SK-N-MC (cell line): ENCODE results near the gene DEDD.
A peak's percentile ranks its signal among the peaks of the same experiment; 100 is the strongest.
"Not testable (repeated sequence)": the region's sequence is repeated elsewhere in the genome, so short reads cannot be mapped to it uniquely, and the experiment has no call there.

Experiments
- DNase-seq: peaks from one replicate; pipeline ENCODE4 v3.0.0-alpha.2; 2011; ENCODE audit warnings: low read depth, low spot score
- H3K27ac ChIP-seq: fragments of 200-600 bp; sonication (generic); 2 replicates; pipeline ENCODE4 v1.5.1; 2016; ENCODE audit warnings: mixed run types
- H3K36me3 ChIP-seq: fragments of 200-600 bp; sonication (generic); 2 replicates; pipeline ENCODE4 v1.6.1; 2017; ENCODE audit warnings: antibody characterized with exemption, low read length, mixed read lengths; ENCODE audit not compliant: insufficient read depth
- H3K4me3 ChIP-seq: fragments of 200-600 bp; sonication (generic); 2 replicates; pipeline ENCODE4 v1.5.1; 2016
- H3K9ac ChIP-seq: fragments of 200-600 bp; sonication (generic); 2 replicates; pipeline ENCODE4 v1.8.0; 2017; ENCODE audit warnings: mixed run types, mixed read lengths; ENCODE audit not compliant: insufficient read length
- H3K9me3 ChIP-seq: fragments of 200-600 bp; sonication (generic); 2 replicates; pipeline ENCODE4 v1.6.1; 2017; ENCODE audit warnings: low read depth, mild to moderate bottlenecking, antibody characterized with exemption, low read length, moderate library complexity, mixed read lengths
- EZH2 ChIP-seq: fragments of 200-600 bp; sonication (generic); IDR thresholded peaks from one replicate; pipeline ENCODE4 v1.6.1; 2017; ENCODE audit warnings: antibody characterized with exemption
- FOXP2 ChIP-seq: optimal IDR thresholded peaks from 2 replicates; pipeline ENCODE3; 2011; ENCODE audit warnings: mild to moderate bottlenecking, moderate library complexity; ENCODE audit not compliant: insufficient read depth; ENCODE audit errors: extremely low read length, control extremely low read depth
- POLR2AphosphoS5 ChIP-seq: IDR thresholded peaks from 2 replicates; pipeline ENCODE4 v1.6.1; 2012; ENCODE audit warnings: mild to moderate bottlenecking, low read depth, low read length, borderline replicate concordance

DEDD gene

GRCh38 chr1:161122967-161123366 lies 9.5 kb downstream of the DEDD start:
- Histone ChIP-seq H3K9me3 (no peaks in the 10 kb centered on the region), H3K9ac (no peak overlapping the region), H3K36me3 (peaks cover 79% of the 10 kb centered on the region), H3K27ac (no peak overlapping the region), H3K4me3 (no peak overlapping the region)
- DNase-seq: no peak
- no peak for TF ChIP-seq POLR2AphosphoS5
- no peak for TF ChIP-seq EZH2
- TF ChIP-seq FOXP2: no peak

DNA sequence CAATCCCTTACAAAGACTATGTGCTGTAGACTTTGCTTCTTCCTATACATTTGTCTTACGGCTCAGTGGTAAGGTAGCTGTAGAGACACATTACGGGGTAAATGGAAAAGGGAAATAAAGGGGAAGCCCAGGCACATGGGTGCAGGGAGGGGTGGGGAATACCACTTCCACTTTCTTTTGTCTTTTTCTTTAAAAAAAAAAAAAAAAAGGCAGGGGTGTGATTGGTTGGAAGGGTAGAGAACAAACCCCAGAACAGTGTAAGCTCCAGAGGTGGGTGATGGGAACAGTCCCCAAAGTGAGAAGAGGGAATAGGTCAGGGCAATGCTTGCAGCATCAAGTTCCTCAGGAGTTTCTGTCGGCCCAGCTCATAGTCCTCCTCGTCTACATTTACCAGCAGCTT lies 10.6 kb downstream of the DEDD start:
- Histone ChIP-seq H3K9ac (no peak overlapping the region), H3K27ac (no peak overlapping the region), H3K4me3 (no peak overlapping the region), H3K36me3 (peaks cover 67% of the 10 kb centered on the region), H3K9me3 (no peaks in the 10 kb centered on the region)
- no peak for TF ChIP-seq POLR2AphosphoS5
- no peak for TF ChIP-seq EZH2
- no peak for TF ChIP-seq FOXP2
- no peak for DNase-seq

GRCh38 chr1:161121042-161121650 lies 11.3 kb downstream of the DEDD start:
- TF ChIP-seq EZH2 (no peak), FOXP2 (no peak)
- DNase-seq: no peak
- H3K4me3 ChIP-seq: no peak overlapping the region
- H3K9me3 ChIP-seq: no peaks in the 10 kb centered on the region
- H3K9ac ChIP-seq: no peak overlapping the region
- H3K27ac ChIP-seq: no peak overlapping the region
- H3K36me3 ChIP-seq: peaks cover 63% of the 10 kb centered on the region

- peak overlapping the region; percentile 94 for H3K4me3 ChIP-seq
- H3K9me3 ChIP-seq: no peaks in the 10 kb centered on the region
- peak overlapping the region; percentile 90 for H3K9ac ChIP-seq
- DNase-seq: no peak
- 0 out of 2 replicates have a peak overlapping the region, but pooled peaks have one; percentile 9 for H3K27ac ChIP-seq
- TF ChIP-seq FOXP2 (no peak), POLR2AphosphoS5 (peak; percentile 5; the same call in 1 of the 2 replicates)
- H3K36me3 ChIP-seq: peaks cover 55% of the 10 kb centered on the region
These were observed 13.2 kb downstream of the DEDD start for GRCh38 chr1:161119092-161119903.

DNA sequence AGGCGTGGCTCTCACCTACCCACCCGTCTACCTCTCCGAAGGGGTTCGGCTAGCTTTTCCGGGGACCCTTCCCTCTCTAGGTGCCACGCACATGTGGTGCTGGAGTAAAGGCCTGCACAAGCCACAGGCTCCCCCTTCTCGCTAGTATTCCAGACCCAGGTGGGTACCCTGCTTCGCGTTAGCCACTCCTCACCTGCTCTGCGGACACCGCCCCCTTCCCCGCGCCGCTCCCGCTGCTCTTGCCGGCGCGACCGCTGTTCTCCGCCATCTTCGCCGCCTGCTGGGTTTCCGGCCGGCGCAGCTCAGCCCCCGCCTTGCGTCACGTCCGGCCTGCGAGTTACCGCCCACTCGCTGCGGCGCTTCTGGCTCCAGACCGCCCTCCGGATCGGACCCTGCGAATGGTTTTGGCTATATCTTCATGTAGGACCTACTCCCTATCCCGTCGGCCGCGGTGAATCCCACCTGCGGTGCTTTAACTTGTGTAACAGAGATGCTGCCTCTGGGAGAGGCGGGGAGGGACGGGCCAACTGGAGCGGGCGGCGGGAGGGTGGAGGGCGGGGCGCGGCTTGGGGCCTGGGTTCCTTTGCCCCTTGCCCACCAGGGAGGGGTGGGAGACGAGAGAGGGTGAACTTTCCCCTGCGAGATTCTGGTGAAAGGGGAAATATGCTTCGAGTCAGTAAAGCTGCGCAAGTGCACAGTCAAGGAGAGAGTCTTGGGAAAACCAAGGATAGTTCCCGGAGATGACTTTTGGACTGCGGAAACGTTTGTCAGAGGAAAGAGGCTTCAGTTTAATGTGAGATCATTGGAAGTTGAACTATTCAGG lies 14.5 kb downstream of the DEDD start, which contains the start of the genes NIT1 and PFDN2:
Gene NIT1 (plus strand): TSS at position 347 of the 823 bp plus-strand sequence. CDS start 72 bp downstream, at position 419.
Gene PFDN2 (minus strand): TSS at position 279 of the 823 bp plus-strand sequence. CDS start 11 bp downstream, at position 268.
- peak within 1 kb of the TSS; percentile 84 for H3K27ac ChIP-seq
- no peak for DNase-seq
- H3K9ac ChIP-seq: peak within 1 kb of the TSS; percentile 90
- H3K4me3 ChIP-seq: peak within 1 kb of the TSS; percentile 94
- peak; percentile 94 for TF ChIP-seq POLR2AphosphoS5
- no peak for TF ChIP-seq EZH2
- TF ChIP-seq FOXP2: peak; percentile 86
- H3K9me3 ChIP-seq: no peaks in the 10 kb centered on the region
- peaks cover 50% of the 10 kb centered on the region for H3K36me3 ChIP-seq

- not testable (repeated sequence) for H3K27ac ChIP-seq, DNase-seq, H3K9me3 ChIP-seq, H3K9ac ChIP-seq, H3K4me3 ChIP-seq
- H3K36me3 ChIP-seq: peaks cover 33% of the 10 kb centered on the region
These were observed 16.5 kb downstream of the DEDD start for GRCh38 chr1:161115961-161116360.

- Histone ChIP-seq H3K9ac (no peak overlapping the region), H3K4me3 (no peak overlapping the region), H3K27ac (no peak overlapping the region), H3K36me3 (peaks cover 26% of the 10 kb centered on the region), H3K9me3 (no peaks in the 10 kb centered on the region)
- DNase-seq: no peak
- TF ChIP-seq EZH2: no peak
- TF ChIP-seq FOXP2: no peak
- no peak for TF ChIP-seq POLR2AphosphoS5
These were observed 17.2 kb downstream of the DEDD start for GRCh38 chr1:161115132-161115711.

DNA sequence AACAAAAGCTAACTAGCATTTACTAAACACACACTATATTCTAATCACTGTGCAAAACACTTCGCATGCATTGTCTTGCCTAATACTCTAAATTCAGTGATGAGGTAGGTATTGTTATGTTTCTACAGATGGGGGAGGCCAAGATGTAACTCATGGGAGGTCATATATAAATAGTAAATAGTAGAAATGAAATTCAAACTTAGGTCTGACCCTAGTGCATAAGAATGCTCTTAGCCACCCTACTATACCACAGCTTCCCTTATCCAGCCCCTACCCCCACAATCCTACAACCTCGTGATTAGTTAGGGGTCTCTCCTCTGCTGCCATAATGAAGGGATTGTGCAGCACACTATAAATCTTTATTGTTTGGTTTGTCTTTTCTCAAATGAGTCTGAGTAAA lies 17.9 kb downstream of the DEDD start:
- Histone ChIP-seq H3K9ac (no peak overlapping the region), H3K27ac (no peak overlapping the region), H3K4me3 (no peak overlapping the region), H3K9me3 (no peaks in the 10 kb centered on the region), H3K36me3 (peaks cover 19% of the 10 kb centered on the region)
- TF ChIP-seq EZH2 (no peak), FOXP2 (no peak), POLR2AphosphoS5 (no peak)
- DNase-seq: no peak
